ENCODE data around the gene PRPF8.
"Not testable (repeated sequence)": the region's sequence is repeated elsewhere in the genome, so short reads cannot be mapped to it uniquely, and the experiment has no call there.

PRPF8 gene

GRCh38 chr17:1683459-1683858 lies 1.2 kb downstream of the PRPF8 start:
- no peak for TF ChIP-seq EZH2phosphoT487 (IDR thresholded peaks at IDR 0.05; ENCODE audit: borderline replicate concordance)
- peak overlapping the region; percentile 99 for H3K4me3 ChIP-seq (ENCODE audit: low read length, poor library complexity, severe bottlenecking)
- H3K9ac ChIP-seq (ENCODE audit: low read depth, low read length, poor library complexity, severe bottlenecking) = peak overlapping the region; percentile 93
- peak overlapping the region; percentile 100 for H3K4me2 ChIP-seq (ENCODE audit: low read depth, low read length, poor library complexity, severe bottlenecking)
- H3K79me2 ChIP-seq (ENCODE audit: insufficient read depth, low read length) = peaks cover 61% of the 10 kb centered on the region
- H3K4me1 ChIP-seq (ENCODE audit: insufficient read depth, low read length, poor library complexity, severe bottlenecking) = peaks cover 21% of the 10 kb centered on the region
- no peaks in the 10 kb centered on the region for H3K27me3 ChIP-seq (ENCODE audit: insufficient read depth, low read length, poor library complexity, severe bottlenecking)
- H3K36me3 ChIP-seq (ENCODE audit: insufficient read depth, low read length) = peaks cover 37% of the 10 kb centered on the region; the same call in 1 of the 2 replicates
- H3F3A ChIP-seq (ENCODE audit: low read depth) = no peaks in the 10 kb centered on the region
- H3K9me3 ChIP-seq (ENCODE audit: insufficient read depth, low read depth, low read length) = no peaks in the 10 kb centered on the region
- no peak overlapping the region for H2AFZ ChIP-seq (ENCODE audit: low read length)
- peaks cover 60% of the 10 kb centered on the region for H4K20me1 ChIP-seq (ENCODE audit: insufficient read depth, low read length, poor library complexity, severe bottlenecking)
- no peaks in the 10 kb centered on the region for H3K9me2 ChIP-seq (replicated peaks; ENCODE audit: low read depth, low read length)

GRCh38 chr17:1676401-1676800 lies 8.3 kb downstream of the PRPF8 start:
- no peak overlapping the region for H2AFZ ChIP-seq (ENCODE audit: low read length)
- H3K4me1 ChIP-seq (ENCODE audit: insufficient read depth, low read length, poor library complexity, severe bottlenecking) = peaks cover 4% of the 10 kb centered on the region
- peaks cover 40% of the 10 kb centered on the region for H4K20me1 ChIP-seq (ENCODE audit: insufficient read depth, low read length, poor library complexity, severe bottlenecking)
- no peaks in the 10 kb centered on the region for H3F3A ChIP-seq (ENCODE audit: low read depth)
- H3K4me3 ChIP-seq (ENCODE audit: low read length, poor library complexity, severe bottlenecking) = no peak overlapping the region
- no peak overlapping the region for H3K4me2 ChIP-seq (ENCODE audit: low read depth, low read length, poor library complexity, severe bottlenecking)
- H3K9me3 ChIP-seq (ENCODE audit: insufficient read depth, low read depth, low read length) = no peaks in the 10 kb centered on the region
- no peak overlapping the region for H3K9ac ChIP-seq (ENCODE audit: low read depth, low read length, poor library complexity, severe bottlenecking)
- no peaks in the 10 kb centered on the region for H3K9me2 ChIP-seq (replicated peaks; ENCODE audit: low read depth, low read length)
- peaks cover 38% of the 10 kb centered on the region for H3K79me2 ChIP-seq (ENCODE audit: insufficient read depth, low read length)
- H3K36me3 ChIP-seq (ENCODE audit: insufficient read depth, low read length) = peaks cover 95% of the 10 kb centered on the region
- TF ChIP-seq CTCF (conservative IDR thresholded peaks at IDR 0.05; ENCODE audit: low read length) = no peak
- no peak for TF ChIP-seq EZH2phosphoT487 (IDR thresholded peaks at IDR 0.05; ENCODE audit: borderline replicate concordance)
- H3K27me3 ChIP-seq (ENCODE audit: insufficient read depth, low read length, poor library complexity, severe bottlenecking) = no peaks in the 10 kb centered on the region

GRCh38 chr17:1673041-1673785 lies 11.5 kb downstream of the PRPF8 start:
- no peak overlapping the region for H3K9ac ChIP-seq (ENCODE audit: low read depth, low read length, poor library complexity, severe bottlenecking)
- peaks cover 19% of the 10 kb centered on the region for H4K20me1 ChIP-seq (ENCODE audit: insufficient read depth, low read length, poor library complexity, severe bottlenecking)
- no peaks in the 10 kb centered on the region for H3K4me1 ChIP-seq (ENCODE audit: insufficient read depth, low read length, poor library complexity, severe bottlenecking)
- no peak overlapping the region for H3K4me3 ChIP-seq (ENCODE audit: low read length, poor library complexity, severe bottlenecking)
- no peaks in the 10 kb centered on the region for H3K9me2 ChIP-seq (replicated peaks; ENCODE audit: low read depth, low read length)
- peaks cover 7% of the 10 kb centered on the region; the same call in 1 of the 2 replicates for H3K79me2 ChIP-seq (ENCODE audit: insufficient read depth, low read length)
- H3K36me3 ChIP-seq (ENCODE audit: insufficient read depth, low read length) = peaks cover 90% of the 10 kb centered on the region
- H2AFZ ChIP-seq (ENCODE audit: low read length) = no peak overlapping the region
- H3K4me2 ChIP-seq (ENCODE audit: low read depth, low read length, poor library complexity, severe bottlenecking) = no peak overlapping the region
- H3K27me3 ChIP-seq (ENCODE audit: insufficient read depth, low read length, poor library complexity, severe bottlenecking) = no peaks in the 10 kb centered on the region
- no peaks in the 10 kb centered on the region for H3K9me3 ChIP-seq (ENCODE audit: insufficient read depth, low read depth, low read length)
- no peaks in the 10 kb centered on the region for H3F3A ChIP-seq (ENCODE audit: low read depth)
- no peak for TF ChIP-seq EZH2phosphoT487 (IDR thresholded peaks at IDR 0.05; ENCODE audit: borderline replicate concordance)

GRCh38 chr17:1663934-1664333 lies 20.7 kb downstream of the PRPF8 start:
- H2AFZ ChIP-seq (ENCODE audit: low read length); H3K9me3 ChIP-seq (ENCODE audit: insufficient read depth, low read depth, low read length); H3F3A ChIP-seq (ENCODE audit: low read depth); H3K27me3 ChIP-seq (ENCODE audit: insufficient read depth, low read length, poor library complexity, severe bottlenecking); H3K4me1 ChIP-seq (ENCODE audit: insufficient read depth, low read length, poor library complexity, severe bottlenecking); H3K4me3 ChIP-seq (ENCODE audit: low read length, poor library complexity, severe bottlenecking); H3K9ac ChIP-seq (ENCODE audit: low read depth, low read length, poor library complexity, severe bottlenecking); H3K79me2 ChIP-seq (ENCODE audit: insufficient read depth, low read length); H3K4me2 ChIP-seq (ENCODE audit: low read depth, low read length, poor library complexity, severe bottlenecking); H3K9me2 ChIP-seq (replicated peaks; ENCODE audit: low read depth, low read length); H4K20me1 ChIP-seq (ENCODE audit: insufficient read depth, low read length, poor library complexity, severe bottlenecking): not testable (repeated sequence)
- H3K36me3 ChIP-seq (ENCODE audit: insufficient read depth, low read length) = peaks cover 71% of the 10 kb centered on the region; the same call in 1 of the 2 replicates

Measured in Loucy (cell line).